Fibroblast of villous mesenchyme (primary cell): Measurements from ENCODE around the gene ZNF326. TPM values are rescaled to one million over a fixed set of nuclear protein-coding genes. Genes with fewer than 3 reads are reported as not detected.

Experiments
- DNase-seq: peaks from one replicate; pipeline ENCODE4 v3.0.0-alpha.2; 2010; ENCODE audit warnings: low read depth
- H3K4me3 ChIP-seq: 2 replicates; pipeline ENCODE4 v1.5.1; 2011; ENCODE audit warnings: low read depth, mild to moderate bottlenecking, low read length
- total RNA-seq: library from RNA; depleted of rRNA; stranded (reverse); fragments of >200 nt; gene quantifications from 2 replicates; pipeline ENCODE4 v1.2.3, GENCODE V29; 2012
- TF ChIP-seq, protein P1 (sequence below): IDR thresholded peaks from 2 replicates; pipeline ENCODE4 v1.5.1; 2012; ENCODE audit warnings: low read depth, mild to moderate bottlenecking, low read length; ENCODE audit not compliant: insufficient read depth

The ZNF326 gene
- total RNA-seq, 1 donor: 12.1 TPM

GRCh38 chr1:89951766-89952604, 42.9 kb upstream of the ZNF326 start:
- peak; percentile 34 for DNase-seq
- H3K4me3 ChIP-seq: no peak overlapping the region
- TF ChIP-seq, protein P1, sequence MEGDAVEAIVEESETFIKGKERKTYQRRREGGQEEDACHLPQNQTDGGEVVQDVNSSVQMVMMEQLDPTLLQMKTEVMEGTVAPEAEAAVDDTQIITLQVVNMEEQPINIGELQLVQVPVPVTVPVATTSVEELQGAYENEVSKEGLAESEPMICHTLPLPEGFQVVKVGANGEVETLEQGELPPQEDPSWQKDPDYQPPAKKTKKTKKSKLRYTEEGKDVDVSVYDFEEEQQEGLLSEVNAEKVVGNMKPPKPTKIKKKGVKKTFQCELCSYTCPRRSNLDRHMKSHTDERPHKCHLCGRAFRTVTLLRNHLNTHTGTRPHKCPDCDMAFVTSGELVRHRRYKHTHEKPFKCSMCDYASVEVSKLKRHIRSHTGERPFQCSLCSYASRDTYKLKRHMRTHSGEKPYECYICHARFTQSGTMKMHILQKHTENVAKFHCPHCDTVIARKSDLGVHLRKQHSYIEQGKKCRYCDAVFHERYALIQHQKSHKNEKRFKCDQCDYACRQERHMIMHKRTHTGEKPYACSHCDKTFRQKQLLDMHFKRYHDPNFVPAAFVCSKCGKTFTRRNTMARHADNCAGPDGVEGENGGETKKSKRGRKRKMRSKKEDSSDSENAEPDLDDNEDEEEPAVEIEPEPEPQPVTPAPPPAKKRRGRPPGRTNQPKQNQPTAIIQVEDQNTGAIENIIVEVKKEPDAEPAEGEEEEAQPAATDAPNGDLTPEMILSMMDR: no peak

DNA sequence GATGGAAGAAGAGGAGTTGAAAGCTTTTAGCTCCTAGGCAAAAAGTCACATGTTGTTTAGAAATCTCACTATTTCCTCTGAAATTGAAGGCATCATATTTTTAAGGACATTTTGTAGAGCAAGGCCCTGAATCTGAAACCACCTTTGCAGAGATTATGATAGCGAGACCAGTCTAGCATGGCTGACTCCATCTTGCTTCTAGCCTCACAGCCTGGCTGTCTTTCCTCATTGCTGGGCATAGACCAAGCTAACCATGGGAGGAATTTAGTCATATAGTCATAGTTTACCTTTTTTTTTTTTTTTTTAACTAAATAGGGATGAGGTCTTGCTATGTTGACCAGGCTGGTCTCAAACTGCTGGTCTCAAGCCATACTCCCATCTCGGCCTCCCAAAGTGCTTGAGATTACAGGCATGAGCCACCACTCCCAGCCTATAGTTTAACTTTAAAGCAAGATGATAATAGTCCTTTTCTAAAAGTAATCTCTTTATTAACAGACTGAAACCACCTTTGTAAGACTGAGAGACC, 42.2 kb upstream of the ZNF326 start:
- H3K4me3 ChIP-seq: no peak overlapping the region
- DNase-seq: no peak
- TF ChIP-seq, protein P1: no peak

GRCh38 chr1:89953131-89953626, 41.7 kb upstream of the ZNF326 start:
- peak; percentile 86 for DNase-seq
- H3K4me3 ChIP-seq: no peak overlapping the region
- TF ChIP-seq, protein P1: peak; percentile 34

GRCh38 chr1:89953929-89954328, 41.0 kb upstream of the ZNF326 start:
- TF ChIP-seq, protein P1: no peak
- no peak overlapping the region for H3K4me3 ChIP-seq
- no peak for DNase-seq

DNA sequence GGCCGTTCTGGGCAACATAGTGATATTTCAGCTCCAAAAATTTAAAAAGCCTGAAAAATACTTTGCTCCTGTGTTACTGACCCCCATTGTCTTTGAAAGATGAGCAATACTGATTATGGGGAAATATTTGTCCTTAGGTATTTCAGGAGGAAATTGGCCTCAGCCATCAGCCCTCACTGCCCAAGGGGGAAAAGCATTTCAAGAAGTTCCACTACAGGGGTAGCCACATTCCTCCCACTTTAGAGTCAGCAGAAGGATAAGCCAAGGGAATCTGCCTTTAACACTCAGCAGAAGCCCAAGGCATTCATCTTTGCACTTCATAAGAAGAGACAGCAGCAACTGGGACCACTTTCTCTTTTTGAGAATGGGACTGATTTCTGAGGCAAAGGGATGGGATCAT, 40.5 kb upstream of the ZNF326 start:
- TF ChIP-seq, protein P1: no peak
- H3K4me3 ChIP-seq: no peak overlapping the region
- DNase-seq: no peak

- H3K4me3 ChIP-seq: no peak overlapping the region
- TF ChIP-seq, protein P1: no peak
- no peak for DNase-seq
These were observed 39.4 kb upstream of the ZNF326 start for GRCh38 chr1:89955311-89956205.
